ENCODE data around the gene NPHS2.
"Not testable (repeated sequence)": the region's sequence is repeated elsewhere in the genome, so short reads cannot be mapped to it uniquely, and the experiment has no call there.

Gene NPHS2

DNA sequence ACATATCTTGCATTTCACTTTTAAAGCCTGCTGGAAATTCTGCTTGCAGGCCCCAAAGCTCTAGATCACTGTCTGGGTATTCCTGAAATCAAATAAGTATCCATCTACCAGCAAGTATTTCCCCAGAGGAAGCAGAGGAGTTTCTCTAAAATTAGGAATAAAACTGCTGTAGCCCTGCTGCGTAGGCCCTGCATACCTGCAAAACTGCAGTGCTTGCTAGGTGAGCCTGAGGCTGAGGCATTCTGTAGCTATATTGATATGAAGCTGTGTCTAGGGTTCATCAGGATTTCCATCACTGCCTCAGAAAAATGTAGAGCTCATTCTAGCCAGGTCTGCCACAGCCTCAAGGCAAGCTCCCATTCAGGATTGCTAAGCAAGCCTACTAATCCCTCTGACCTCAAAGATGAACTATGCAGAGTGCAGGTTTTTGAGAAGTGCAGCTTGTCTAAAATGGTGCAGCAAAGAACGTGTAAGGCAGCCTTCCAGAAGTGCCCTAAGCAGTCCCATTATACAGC lies 28.7 kb downstream of the NPHS2 start:
- no peak for DNase-seq (ENCODE audit: low spot score)

DNA sequence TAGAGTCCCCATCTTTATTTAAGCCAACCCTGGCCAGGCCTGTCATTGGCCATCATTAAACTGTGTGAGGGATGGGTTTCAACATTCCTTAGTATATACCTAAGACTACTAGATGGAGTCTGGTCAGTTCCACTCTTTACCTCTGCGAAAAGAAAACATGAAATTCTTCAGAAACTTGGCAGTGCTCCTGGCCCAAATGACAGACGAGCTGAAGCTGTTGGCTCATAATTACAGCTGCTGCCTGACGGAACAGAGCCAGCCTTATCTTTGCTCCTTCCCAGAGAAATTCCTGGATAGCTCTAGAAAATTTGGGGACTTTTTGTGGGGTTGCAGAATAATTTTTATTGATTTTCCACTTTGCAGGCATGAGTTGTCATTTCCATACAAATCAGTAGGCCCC lies 30.4 kb downstream of the NPHS2 start:
- no peak for DNase-seq (ENCODE audit: low spot score)

- no peak for DNase-seq (ENCODE audit: low spot score)
These were observed 34.0 kb downstream of the NPHS2 start for GRCh38 chr1:179541774-179542173.

GRCh38 chr1:179530352-179530751 lies 45.4 kb downstream of the NPHS2 start:
- no peak for DNase-seq (ENCODE audit: low spot score)

- DNase-seq (ENCODE audit: low spot score) = no peak
These were observed 46.1 kb downstream of the NPHS2 start for GRCh38 chr1:179529482-179530195.

DNA sequence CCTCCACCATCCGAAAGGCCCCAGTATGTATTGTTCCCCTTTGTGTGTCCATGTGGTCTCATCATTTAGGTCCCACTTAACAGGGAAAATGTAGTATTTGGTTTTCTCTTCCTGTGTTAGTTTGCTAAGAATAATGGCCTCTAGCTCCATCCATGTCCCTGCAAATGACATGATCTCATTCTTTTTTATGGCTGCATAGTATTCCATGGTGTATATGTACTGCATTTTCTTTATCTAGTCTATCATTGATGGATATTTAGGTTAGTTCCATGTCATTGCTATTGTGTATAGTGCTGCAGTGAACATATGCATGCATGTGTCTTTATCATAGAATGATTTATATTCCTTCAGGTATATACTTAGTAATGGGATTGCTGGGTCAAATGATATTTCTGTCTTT lies 57.2 kb downstream of the NPHS2 start:
- DNase-seq (ENCODE audit: low spot score) = not testable (repeated sequence)

- DNase-seq (ENCODE audit: low spot score) = no peak
These were observed 58.6 kb downstream of the NPHS2 start for GRCh38 chr1:179516976-179517705.

GRCh38 chr1:179510038-179510437 lies 65.7 kb downstream of the NPHS2 start:
- DNase-seq (ENCODE audit: low spot score) = no peak

GRCh38 chr1:179509384-179509783 lies 66.4 kb downstream of the NPHS2 start:
- DNase-seq (ENCODE audit: low spot score) = no peak

GRCh38 chr1:179506199-179506598 lies 69.5 kb downstream of the NPHS2 start:
- DNase-seq (ENCODE audit: low spot score) = no peak
